Neural progenitor cell (in vitro differentiated cells): ENCODE measurements around the gene USP19.

Source experiments
- EZH2 ChIP-seq: fragments of 200-600 bp; sonication (generic); IDR thresholded peaks from 2 replicates; pipeline ENCODE4 v1.6.1; 2017; ENCODE audit warnings: antibody characterized with exemption, mild to moderate bottlenecking, moderate library complexity
- TF ChIP-seq, protein P1 (sequence below): fragments of 200-600 bp; sonication (generic); IDR thresholded peaks from 2 replicates; pipeline ENCODE4 v1.5.1; 2017; ENCODE audit warnings: antibody characterized with exemption, mild to moderate bottlenecking

DNA sequence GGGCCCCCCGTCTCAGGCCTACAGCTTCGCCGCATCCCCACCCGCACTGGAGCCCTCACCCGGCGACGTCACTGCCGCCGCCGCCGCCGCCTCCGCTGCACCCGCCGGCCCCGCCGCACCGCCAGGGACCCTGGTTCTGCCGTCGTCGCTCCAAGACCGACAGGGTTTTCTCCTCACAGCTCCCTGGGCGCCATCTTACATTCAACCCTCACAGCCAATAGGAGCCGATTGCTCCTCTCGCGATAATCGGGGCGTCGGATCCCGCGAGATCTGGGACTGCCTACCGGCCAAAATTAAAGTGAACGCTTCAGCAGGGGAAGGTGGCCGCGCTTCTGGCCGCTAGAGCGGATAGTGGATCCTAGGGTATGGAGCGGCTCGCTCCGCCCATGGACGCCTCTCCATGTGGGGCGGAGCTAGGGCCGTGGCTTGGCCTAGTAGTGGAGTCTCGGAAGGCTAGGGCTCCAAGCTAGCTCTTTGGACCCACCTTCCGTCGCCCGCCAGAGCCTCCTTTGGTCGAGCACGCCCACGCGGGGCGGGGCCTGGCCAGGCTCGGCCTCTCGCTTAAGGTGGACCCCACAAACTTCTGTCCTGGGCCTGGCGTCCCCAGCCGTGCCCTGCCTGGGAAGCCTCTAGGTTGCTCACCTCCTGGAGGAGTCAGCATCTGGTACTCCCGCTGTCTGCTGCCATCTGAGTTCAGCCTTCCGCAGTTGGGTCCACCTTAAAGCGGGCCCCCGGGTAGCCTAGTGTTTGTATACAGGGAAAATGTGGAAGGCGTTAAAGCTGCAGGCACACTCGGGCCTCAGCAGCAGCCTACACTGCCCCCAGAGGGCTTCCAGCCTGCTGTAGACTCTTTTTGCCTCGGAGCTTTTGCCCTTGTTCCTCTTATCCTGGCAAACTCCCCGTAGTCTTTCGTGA lies 26.5 kb downstream of the USP19 start, which contains the start of gene QRICH1:
- TF ChIP-seq EZH2 = no peak
- TF ChIP-seq, protein P1, sequence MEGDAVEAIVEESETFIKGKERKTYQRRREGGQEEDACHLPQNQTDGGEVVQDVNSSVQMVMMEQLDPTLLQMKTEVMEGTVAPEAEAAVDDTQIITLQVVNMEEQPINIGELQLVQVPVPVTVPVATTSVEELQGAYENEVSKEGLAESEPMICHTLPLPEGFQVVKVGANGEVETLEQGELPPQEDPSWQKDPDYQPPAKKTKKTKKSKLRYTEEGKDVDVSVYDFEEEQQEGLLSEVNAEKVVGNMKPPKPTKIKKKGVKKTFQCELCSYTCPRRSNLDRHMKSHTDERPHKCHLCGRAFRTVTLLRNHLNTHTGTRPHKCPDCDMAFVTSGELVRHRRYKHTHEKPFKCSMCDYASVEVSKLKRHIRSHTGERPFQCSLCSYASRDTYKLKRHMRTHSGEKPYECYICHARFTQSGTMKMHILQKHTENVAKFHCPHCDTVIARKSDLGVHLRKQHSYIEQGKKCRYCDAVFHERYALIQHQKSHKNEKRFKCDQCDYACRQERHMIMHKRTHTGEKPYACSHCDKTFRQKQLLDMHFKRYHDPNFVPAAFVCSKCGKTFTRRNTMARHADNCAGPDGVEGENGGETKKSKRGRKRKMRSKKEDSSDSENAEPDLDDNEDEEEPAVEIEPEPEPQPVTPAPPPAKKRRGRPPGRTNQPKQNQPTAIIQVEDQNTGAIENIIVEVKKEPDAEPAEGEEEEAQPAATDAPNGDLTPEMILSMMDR = peak; percentile 59
